ENCODE results near the gene S100A10. TPM values are rescaled to one million over a fixed set of nuclear protein-coding genes. Genes with fewer than 3 reads are reported as not detected.

The S100A10 gene
- total and polyA plus RNA-seq, 2 of the 4 experiments (the other 2 are of a cell fraction), result 86.0 to 277 TPM

DNA sequence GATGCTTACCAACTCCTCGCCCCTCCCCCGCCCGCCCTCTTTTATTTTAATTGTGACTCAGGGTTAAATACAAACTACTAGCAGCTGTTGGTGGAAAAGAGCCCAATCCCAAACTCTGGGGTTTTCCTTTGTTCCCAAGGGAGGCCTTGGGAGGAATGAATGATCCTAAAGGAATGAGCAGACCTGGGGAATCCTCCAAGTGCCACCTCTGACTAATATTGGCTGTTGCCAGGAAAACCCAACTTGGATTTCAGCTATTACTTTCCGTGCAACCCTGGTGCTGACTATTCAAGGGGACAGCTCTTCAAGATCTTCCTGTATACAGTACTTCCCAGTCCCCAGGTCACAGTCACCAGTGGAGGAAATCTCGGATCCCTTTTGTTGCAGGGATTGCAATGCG is 1.3 kb upstream of the S100A10 start:
- Histone ChIP-seq H3K4me3 (ENCODE audit: insufficient read depth, low read depth, low read length) (no peak overlapping the region), H2BK15ac (ENCODE audit: low read depth, low read length) (no peak overlapping the region), H3K27me3 (ENCODE audit: control insufficient read depth, insufficient read depth, low read length) (no peaks in the 10 kb centered on the region), H3K79me1 (ENCODE audit: low read depth in 1 of 2, low read length in 2 of 2) (peaks cover 0 to 30% of the 10 kb centered on the region in 2 experiments), H3K18ac (ENCODE audit: low read depth, low read length) (no peak overlapping the region), H3K56ac (ENCODE audit: extremely low read depth, insufficient read depth, low read length) (no peak overlapping the region), H4K20me1 (ENCODE audit: insufficient read depth, low read length) (peaks cover 36% of the 10 kb centered on the region), H2AFZ (replicated peaks; ENCODE audit: low read length, poor library complexity) (no peak overlapping the region), H2BK5ac (ENCODE audit: low read depth, low read length, poor library complexity, severe bottlenecking) (no peak overlapping the region), H2BK120ac (ENCODE audit: low read depth, low read length) (no peak overlapping the region), H3K14ac (replicated peaks; ENCODE audit: low read depth, low read length) (no peak overlapping the region), H4K5ac (ENCODE audit: low read depth, low read length) (no peak overlapping the region), H2AK9ac (replicated peaks; ENCODE audit: low read depth, low read length, poor library complexity) (no peak overlapping the region), H3K9me1 (ENCODE audit: insufficient read depth, low read length) (peaks cover 6% of the 10 kb centered on the region), H3K9ac (ENCODE audit: low read depth, low read length) (no peak overlapping the region), H3K36me3 (ENCODE audit: control insufficient read depth, insufficient read depth, low read length) (no peaks in the 10 kb centered on the region), H3K4me1 (ENCODE audit: control insufficient read depth, insufficient read depth, low read length) (peaks cover 16% of the 10 kb centered on the region), H2BK20ac (ENCODE audit: low read depth, low read length) (no peak overlapping the region), H3K9me3 (ENCODE audit: control insufficient read depth, insufficient read depth, low read length) (0 out of 2 replicates have a peak, but pooled peaks cover 3% of the 10 kb centered on the region), H4K91ac (ENCODE audit: insufficient read depth, low read depth, low read length) (no peak overlapping the region), H2AK5ac (ENCODE audit: low read depth, low read length) (0 out of 2 replicates have a peak overlapping the region, but pooled peaks have one; percentile 47), H4K8ac (ENCODE audit: low read depth in 2 of 2, low read length in 2 of 2) (no peak overlapping the region), H3K4me2 (ENCODE audit: low read depth, low read length) (no peak overlapping the region), H3K23ac (ENCODE audit: low read depth, low read length) (no peak overlapping the region), H3K27ac (ENCODE audit: insufficient read depth, low read length) (peak overlapping the region; percentile 30; the same call in 1 of the 2 replicates), H3K4ac (ENCODE audit: low read depth, low read length) (no peak overlapping the region)
- TF ChIP-seq FOS (IDR thresholded peaks at IDR 0.05; ENCODE audit: low read depth, low read length) (peak; percentile 62), BHLHE40 (IDR thresholded peaks at IDR 0.05; ENCODE audit: low read depth, low read length) (0 out of 2 replicates have a peak, but pooled peaks have one; percentile 3), MAZ (IDR thresholded peaks at IDR 0.05; ENCODE audit: borderline replicate concordance, low read depth, low read length) (no peak)
- no peak; the same call in 1 of the 2 replicates for ATAC-seq (ENCODE audit: low read depth)
- in situ Hi-C loops (cut with MboI; ENCODE audit: low sequenced_read_pairs) (loop anchor here (5.0 to 25.0 kb wide), 3 partner anchors 63 to 683 kb away; partner anchors contain the start of gene TUFT1), intact Hi-C loops (cut with micrococcal nuclease) (no loop called here), dilution Hi-C loops (cut with HindIII; ENCODE audit: low sequenced_read_pairs, unreplicated experiment) (no loop called here)
- WGBS, 2 experiments (ENCODE audit: extremely low coverage in 2 of 2, insufficient read length in 1 of 2), result no CpG with 5 or more reads among the region's 6 CpGs
- peak; percentile 98 for DNase-seq
- ChIA-PET POLR2A (ENCODE audit: unreplicated experiment) (no interaction called here), CTCF (interaction anchor here (2.3 kb wide), 1 partner anchor 27 kb away, joined by 11 read pairs; no protein-coding TSS in a partner anchor)
- BruUV-seq (replicated peaks), result no TSS peak

Data from IMR-90 (cell line).